ENCODE data around the gene CARD11.

GRCh38 chr7:2993868-2994267 is 49.8 kb downstream of the CARD11 start:
- TF ChIP-seq CTCF (IDR thresholded peaks at IDR 0.05) (no peak), POLR2A (IDR thresholded peaks at IDR 0.05; ENCODE audit: low read depth) (no peak), POLR2AphosphoS5 (IDR thresholded peaks at IDR 0.05) (no peak), EP300 (IDR thresholded peaks at IDR 0.05) (no peak)

All from esophagus muscularis mucosa (tissue), 4 donors.